Caki2 (cell line): Measurements from ENCODE around the gene TEX50. TPM values are rescaled to one million over a fixed set of nuclear protein-coding genes. Genes with fewer than 3 reads are reported as not detected.
"Not testable (repeated sequence)": the region's sequence is repeated elsewhere in the genome, so short reads cannot be mapped to it uniquely, and the experiment has no call there.

ENCODE experiments used
- DNase-seq: peaks from one replicate; pipeline ENCODE4 v3.0.0-alpha.2; 2015; ENCODE audit warnings: low read depth
- in situ Hi-C: cut with HindIII; loops from 2 replicates; pipeline ENCODE4 v1.10.0; 2016; ENCODE audit warnings: low sequenced_read_pairs, low pct_unique_long_range_greater_than_20kb, mixed read lengths
- total RNA-seq: library from RNA; depleted of rRNA; stranded (reverse); fragments of >200 nt; shearing (Covaris generic); gene quantifications from 2 replicates; pipeline ENCODE4 v1.2.3, GENCODE V29; 2014; ENCODE audit warnings: low replicate concordance; rRNA removed

Gene TEX50, protein sequence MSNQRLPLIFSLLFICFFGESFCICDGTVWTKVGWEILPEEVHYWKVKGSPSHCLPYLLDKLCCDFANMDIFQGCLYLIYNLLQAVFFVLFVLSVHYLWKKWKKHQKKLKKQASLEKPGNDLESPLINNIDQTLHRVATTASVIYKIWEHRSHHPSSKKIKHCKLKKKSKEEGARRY
- total RNA-seq: not detected in 2 replicates

DNA sequence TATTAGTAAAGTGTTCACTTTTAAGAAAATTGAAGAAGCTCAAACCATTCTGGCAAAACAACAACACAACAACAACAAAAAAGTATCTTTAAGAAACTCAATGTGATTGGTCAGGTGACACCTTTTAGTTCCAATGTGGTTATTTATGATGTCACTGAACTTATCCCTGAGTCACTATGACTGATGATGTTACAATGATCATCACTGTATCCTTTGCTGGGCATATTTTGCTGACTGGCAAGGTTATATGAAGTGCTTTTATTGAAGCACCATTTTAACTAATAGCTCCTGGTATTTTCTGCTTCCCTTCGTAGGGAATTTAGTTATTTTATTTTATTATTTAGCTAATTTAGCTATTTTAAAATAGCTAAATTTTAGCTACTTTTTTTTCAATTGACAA is at the start of gene TEX50:
TSS of gene TEX50 (plus strand) at position 223 of the 400 bp plus-strand sequence. CDS start 184 bp downstream, outside the sequence.
- DNase-seq: no peak
- in situ Hi-C loops: no loop called here

DNA sequence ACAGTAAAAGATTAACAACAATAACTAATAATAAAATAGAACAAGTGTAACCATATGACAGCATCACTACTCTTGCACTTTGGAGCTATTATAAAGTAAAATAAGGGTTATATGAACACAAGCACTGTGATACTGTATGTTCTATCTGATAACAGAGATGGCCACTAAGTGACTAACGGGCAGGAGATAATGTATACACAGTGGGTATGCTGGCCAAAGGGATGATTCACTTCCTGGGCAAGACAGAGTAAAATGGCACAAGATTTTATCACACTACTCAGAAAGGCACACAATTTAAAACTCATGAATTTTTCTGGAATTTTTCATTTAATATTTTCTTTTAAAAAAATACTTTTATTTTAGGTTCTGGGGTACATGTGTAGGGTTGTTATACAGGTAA is 44.6 kb upstream of the TEX50 start:
- in situ Hi-C loops: no loop called here
- no peak for DNase-seq

DNA sequence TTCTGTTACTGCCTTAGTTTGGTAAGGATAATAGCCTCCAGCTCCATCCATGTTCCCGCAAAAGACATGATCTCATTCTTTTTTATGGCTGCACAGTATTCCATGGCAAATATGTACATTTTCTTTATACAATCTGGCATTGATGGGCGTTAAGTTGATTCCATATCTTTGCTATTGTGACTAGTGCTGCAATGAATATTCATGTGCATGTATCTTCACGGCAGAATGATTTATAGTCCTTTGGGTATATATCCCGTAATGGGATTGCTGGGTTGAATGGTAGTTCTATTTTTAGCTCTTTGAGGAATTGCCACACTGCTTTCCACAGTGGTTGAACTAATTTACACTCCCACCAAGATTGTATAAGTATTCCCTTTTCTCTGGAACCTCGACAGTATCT is 44.0 kb upstream of the TEX50 start:
- in situ Hi-C loops, DNase-seq: not testable (repeated sequence)

DNA sequence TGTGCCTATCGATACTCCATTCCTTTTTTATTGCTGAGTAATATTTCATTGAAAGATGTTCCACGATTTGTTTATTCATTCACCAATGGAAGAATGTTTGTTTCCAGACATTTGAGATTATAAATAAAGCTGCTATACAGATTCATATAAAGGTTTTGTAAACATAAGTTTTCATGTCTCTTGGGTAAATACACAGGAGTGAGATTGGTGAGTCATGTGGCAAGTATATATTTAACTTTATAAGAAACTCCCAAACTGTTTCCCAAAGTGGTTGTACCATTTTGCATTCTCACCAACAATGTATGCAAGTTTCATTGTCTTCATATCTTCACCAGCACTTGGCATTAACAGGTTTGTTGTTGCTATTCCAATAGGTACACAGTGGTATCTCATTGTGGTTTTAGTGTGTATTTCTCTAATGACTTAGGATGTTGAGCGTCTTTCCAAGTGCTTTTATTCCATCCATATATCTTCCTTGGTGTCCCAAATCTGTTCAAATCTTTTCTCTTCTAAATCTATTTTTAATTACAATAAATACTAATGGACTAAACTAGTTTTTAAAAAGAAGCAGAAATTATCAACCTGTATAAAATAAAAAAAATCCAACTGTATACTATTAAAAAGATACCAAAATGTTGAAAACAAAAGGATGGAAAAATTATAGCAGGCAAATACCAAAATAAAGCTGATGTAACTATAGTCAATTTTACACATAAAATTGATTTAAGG is 38.9 kb upstream of the TEX50 start:
- in situ Hi-C loops: no loop called here
- DNase-seq: no peak

DNA sequence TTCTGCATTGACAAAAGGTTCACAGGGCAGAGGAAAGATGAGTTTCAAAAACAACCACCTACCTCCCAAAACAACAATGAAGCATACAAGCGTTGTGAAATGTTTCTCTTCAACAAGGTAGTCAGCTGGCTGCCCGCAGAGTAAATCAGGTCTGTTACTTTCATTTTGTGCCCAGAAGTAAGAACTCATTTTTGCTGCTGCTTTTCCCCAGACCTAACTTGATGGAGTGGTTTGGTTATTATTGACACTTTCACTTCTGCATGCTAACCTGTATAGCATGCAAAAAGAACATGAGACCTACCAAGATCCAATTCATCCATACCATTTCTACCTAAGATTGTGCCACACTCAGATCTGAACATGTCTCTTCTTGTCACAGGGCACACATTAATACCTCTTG is 33.5 kb upstream of the TEX50 start:
- in situ Hi-C loops: no loop called here
- no peak for DNase-seq

DNA sequence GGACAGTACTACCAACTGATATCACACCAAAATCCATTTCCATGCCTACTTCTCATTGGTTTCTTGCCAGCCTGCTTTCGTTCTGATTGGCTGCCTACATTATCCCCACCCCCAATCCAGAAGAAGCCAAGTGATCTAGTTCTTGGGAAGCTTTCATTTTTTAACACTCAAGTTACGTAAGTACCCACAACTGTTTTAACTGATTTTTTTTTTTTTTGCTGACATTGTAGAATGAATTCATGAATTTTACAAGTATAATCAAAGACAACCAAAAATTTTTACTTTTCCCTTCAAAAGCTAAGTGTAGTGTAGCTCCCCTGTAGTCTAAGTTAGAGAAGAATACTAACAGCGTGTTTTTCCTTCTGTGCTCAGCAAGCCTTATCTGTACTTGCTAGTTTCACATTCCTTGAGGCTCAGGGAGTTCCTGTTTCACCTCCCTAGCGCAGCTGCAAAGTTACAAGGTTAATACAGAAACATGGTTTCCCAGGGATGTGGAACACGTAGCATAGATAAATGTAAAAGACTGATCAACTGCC is 32.0 kb upstream of the TEX50 start, which contains the start of gene SLC9C2:
TSS of gene SLC9C2 (minus strand) at position 17 of the 536 bp plus-strand sequence. CDS start 1,296 bp downstream, outside the sequence.
- in situ Hi-C loops: no loop called here
- no peak for DNase-seq

DNA sequence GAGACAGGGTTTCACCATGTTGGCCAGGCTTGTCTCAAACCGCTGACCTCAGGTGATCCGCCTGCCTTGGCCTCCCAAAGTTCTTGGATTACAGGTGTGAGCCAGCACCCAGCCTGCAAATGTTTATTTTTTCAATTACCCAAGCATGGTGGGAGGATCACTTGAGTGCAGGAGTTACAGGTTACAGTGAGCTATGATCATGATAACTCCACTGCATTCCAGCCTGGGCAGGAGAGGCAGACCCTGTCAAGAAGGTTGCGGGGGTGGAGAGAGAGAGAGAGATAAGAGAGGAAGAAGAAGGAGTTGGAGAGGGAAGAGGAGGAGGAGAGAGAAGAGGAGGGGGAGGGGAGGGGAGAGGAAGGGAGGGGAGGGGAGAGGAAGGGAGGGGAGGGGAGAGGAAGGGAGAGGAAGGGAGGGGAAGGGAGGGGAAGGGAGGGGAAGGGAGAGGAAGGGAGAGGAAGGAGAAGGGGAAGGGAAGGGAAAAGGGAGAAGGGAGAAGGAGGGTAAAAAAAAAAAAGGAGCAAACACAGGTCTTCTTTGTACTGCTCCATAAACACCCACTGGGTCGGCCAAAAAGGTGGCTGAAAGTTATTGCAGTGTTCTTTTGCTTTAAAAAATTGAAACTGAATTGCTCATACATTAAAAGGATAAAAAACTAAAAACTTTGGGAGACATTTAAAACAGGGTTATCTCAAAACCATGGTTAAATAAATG is 26.5 kb upstream of the TEX50 start:
- in situ Hi-C loops: no loop called here
- no peak for DNase-seq

DNA sequence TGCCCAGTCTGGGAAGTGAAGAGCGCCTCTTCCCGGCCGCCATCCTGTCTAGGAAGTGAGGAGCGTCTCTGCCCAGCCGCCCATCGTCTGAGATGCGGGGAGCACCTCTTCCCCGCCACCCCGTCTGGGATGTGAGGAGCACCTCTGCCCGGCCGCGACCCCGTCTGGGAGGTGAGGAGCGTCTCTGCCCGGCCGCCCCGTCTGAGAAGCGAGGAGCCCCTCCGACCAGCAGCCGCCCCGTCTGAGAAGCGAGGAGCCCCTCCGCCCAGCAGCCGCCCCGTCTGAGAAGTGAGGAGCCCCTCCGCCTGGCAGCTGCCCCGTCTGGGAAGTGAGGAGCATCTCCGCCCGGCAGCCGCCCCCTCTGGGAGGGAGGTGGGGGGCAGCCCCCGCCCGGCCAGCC is 22.1 kb upstream of the TEX50 start:
- in situ Hi-C loops, DNase-seq: not testable (repeated sequence)

DNA sequence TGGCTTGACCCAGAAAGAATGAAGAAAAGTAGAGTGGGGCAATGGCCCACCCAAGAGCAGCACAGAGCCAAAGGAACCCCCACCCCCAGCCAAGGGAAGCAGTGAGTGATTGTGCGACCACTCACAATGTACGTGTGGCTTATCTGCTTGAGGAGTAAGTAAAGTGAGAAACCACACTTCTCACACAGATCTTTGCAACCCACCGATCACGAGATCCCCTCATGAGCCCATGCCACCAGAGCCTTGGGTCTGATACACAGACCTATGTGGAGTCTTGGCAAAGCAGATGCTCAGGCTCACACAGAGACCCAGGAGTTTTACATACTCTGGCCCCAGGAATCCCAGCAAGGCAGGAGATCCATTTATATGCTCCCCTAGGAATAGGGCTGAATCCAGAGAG is 18.3 kb upstream of the TEX50 start:
- DNase-seq: no peak
- in situ Hi-C loops: no loop called here

DNA sequence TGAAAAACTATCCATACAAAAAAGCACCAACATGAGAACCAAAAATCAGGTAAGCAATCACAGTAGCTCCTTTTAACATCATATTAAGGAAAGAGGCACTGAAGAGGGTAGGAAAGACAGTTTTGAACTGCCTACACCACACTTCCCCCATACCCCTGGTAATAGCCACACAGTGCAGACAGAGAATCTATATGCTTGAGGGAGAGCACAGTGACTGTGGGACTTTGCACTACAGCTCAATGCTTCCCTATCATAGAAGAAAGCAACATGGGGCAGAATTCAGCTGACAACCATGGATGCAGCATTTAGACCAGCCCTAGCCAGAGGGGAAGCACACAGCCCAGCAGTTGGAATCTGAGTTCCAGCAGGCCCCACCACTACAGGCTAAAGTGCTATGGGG is 7.9 kb upstream of the TEX50 start:
- in situ Hi-C loops: no loop called here

DNA sequence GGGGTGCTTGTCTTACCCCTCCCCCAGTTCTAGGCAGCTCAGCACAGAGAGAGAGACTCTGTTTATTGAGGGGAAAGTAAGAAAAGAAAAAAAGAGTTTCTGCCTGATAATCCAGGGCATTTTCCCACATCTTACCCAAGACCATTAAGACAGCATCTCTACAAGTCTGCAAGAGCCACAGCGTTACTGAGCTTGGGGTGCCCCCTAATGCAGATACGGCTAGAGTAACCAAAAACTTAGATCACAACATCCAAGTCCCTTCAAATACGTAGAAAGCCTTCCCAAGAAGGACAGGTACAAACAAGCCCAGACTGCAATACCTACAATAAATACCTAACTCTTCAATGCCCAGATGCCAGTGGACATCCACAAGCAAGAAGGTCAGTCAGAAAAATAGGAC is 6.2 kb upstream of the TEX50 start:
- in situ Hi-C loops: no loop called here
- DNase-seq: no peak

More for the DNA sequence above, 7.9 kb upstream of the TEX50 start:
- DNase-seq: no peak

DNA sequence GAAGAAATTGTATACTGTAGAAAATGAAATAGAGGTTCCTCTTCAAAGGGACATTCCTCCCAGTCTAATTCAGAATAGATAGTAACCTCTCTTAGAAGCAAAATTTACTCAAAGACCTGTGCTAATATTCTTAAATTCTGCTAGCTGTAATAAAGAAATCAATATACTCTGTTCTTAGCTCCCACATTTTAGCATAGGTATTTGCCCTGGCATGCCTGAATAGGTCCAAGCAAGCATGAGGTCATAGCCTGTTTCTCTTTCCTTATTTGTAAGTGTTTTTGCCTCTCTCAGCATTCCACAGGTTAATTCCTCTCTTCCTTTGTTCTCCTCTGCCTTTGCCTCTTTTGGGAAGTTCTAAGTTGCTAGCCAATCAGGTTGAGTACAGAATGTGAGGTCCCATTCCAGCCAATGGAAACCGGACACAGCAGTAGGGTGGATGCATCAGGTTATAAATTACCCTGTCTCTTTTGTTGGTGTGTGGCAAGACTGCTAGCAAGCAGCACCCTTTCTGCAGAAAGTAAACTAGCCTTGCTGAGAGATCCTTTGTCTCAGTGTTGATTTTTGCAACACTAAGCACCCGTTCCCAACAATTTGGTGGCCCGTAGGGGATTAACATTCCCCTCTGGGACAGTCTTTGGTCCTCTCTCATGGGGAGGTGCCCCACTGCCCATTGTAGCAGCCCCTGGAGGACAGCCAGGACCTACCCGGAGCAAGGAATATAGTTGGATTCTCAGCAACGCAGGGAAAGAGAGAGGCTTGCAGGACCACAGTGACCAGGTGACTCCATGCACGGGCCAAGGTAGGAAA is 2.3 kb downstream of the TEX50 start:
- in situ Hi-C loops: not testable (repeated sequence)
- DNase-seq: peak; percentile 16

DNA sequence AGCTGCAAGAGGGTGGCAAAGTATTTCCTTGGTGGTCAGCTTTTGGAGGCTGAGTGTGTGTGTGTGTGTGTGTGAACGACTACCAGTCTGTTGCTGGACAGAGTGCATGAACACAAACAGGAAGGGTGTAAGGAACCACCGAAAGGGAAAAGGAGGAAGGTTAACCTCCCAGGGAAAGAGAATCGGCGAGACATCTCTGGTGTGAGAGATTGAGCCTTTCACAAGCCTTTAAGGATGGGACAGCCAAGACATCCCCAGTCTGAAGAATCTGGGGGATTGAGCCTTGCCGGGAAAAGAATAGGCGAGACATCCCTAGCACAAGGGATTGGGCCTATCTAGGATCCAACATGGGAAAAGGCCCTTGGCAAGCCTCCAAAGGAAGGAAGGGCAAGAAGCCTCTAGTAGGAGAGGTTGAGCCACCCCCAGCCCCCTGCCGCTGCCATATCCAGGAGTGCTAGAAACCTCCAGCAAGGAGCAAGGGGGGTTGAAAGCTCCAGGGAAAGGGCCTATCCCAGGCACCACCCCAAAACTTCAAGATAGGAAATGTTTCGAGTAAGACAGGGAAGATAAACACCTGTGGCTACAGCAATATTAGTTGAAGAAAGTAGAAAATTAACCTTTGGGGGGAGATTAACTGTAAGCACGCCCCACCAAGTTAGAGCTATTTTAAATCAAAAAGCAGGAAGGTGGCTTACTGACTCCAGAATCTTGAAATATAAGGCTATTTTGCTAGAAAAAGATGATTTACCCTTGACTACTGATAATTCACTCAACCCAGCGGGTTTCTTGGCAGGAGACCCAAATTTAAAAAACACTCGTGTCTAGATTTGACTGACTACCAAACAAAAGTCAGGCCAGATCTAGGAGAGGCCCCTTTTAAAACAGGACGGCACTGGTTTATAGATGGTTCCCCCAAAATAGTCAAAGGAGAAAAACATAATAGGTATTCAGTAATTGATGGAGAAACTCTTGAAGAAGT is 3.2 kb downstream of the TEX50 start:
- in situ Hi-C loops: no loop called here
- DNase-seq: no peak

DNA sequence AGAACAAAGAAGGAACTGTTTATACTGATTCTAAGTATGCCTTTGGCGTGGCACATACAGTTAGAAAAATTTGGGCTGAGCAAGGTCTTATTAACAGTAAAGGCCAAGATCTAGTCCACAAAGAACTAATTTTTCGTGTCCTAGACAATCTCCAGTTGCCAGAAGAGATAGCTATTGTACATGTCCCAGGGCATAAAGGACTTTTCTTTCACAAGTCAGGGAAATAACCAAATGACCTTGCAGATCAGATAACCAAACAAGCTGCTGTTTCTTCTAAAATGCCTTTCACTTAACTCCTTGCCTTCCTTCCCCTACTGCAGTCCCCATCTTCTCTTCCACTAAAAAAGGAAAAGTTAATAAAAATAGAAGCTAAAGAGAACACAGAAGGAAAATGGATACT is 4.0 kb downstream of the TEX50 start:
- in situ Hi-C loops: no loop called here
- no peak for DNase-seq

DNA sequence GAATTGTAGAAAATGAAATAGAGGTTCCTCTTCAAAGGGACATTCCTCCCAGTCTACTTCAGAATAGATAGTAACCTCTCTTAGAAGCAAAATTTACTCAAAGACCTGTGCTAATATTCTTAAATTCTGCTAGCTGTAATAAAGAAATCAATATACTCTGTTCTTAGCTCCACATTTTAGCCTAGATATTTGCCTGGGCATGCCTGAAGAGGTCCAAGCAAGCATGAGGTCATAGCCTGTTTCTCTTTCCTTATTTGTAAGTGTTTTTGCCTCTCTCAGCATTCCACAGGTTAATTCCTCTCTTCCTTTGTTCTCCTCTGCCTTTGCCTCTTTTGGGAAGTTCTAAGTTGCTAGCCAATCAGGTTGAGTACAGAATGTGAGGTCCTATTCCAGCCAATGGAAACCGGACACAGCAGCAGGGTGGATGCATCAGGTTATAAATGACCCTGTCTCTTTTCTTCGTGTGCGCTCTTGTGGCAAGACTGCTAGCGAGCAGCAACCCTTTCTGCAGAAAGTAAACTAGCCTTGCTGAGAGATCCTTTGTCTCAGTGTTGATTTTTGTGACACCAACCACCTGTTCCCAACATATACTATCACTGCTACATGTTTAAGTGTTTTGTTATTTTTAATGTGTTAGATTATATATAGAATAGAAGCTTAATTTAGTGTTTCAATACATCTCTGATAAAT is 7.5 kb downstream of the TEX50 start:
- peak; percentile 6 for DNase-seq
- in situ Hi-C loops: not testable (repeated sequence)

DNA sequence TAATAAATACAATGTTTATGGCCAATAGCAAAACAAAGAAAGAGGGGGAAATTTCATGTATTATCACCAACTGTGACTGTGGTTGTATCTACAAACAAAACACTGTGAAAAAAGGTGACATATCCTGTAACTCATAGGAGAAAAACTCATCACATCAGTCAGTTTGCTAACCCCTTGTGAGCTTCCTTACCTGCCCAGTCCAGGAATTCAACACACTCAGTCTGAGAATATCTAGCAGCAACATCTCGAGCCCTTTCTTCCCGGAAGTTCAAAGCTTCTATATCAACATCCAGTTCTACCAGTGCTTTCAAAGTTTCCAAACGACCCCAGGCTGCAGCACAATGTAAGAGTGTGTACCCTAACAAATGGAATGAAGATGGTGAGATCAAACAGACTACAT is 11.5 kb downstream of the TEX50 start:
- in situ Hi-C loops: no loop called here
- DNase-seq: no peak
